CD8-positive, alpha-beta memory T cell (primary cell): Measurements from ENCODE around the gene SGCD. TPM values are rescaled to one million over a fixed set of nuclear protein-coding genes. Genes with fewer than 3 reads are reported as not detected.

ENCODE experiments used
- CTCF ChIA-PET: fragments of 350-600 bp; sonication (Branson Sonifier 250); formaldehyde crosslinking; loops from one replicate; lab custom pipeline; 2021; ENCODE audit warnings: antibody characterized with exemption; lab: Charles Lee
- POLR2A ChIA-PET: fragments of 350-600 bp; sonication (Branson Sonifier 250); formaldehyde crosslinking; loops from one replicate; lab custom pipeline; 2021; ENCODE audit warnings: antibody characterized with exemption; lab: Charles Lee
- DNase-seq, 5 donors: peaks; one replicate each; pipeline versions ENCODE4 v3.0.0 to v3.0.0-alpha.2; 2020 to 2022; ENCODE audit warnings: mixed read lengths in 1 of 5
- H3K27ac ChIP-seq: one replicate; pipeline ENCODE4 v1.7.0; 2013; ENCODE audit warnings: low read depth, mild to moderate bottlenecking, low read length, moderate library complexity
- H3K27me3 ChIP-seq: 2 replicates; pipeline ENCODE4 v1.7.0; 2013; ENCODE audit warnings: low read length, mild to moderate bottlenecking; ENCODE audit not compliant: insufficient read depth, poor library complexity, severe bottlenecking
- H3K36me3 ChIP-seq: 2 replicates; pipeline ENCODE4 v1.7.0; 2013; ENCODE audit warnings: mild to moderate bottlenecking, low read length, moderate library complexity; ENCODE audit not compliant: insufficient read depth
- H3K4me1 ChIP-seq: 2 replicates; pipeline ENCODE4 v1.7.0; 2013; ENCODE audit warnings: mild to moderate bottlenecking, low read length, moderate library complexity; ENCODE audit not compliant: insufficient read depth
- H3K4me3 ChIP-seq: 2 replicates; pipeline ENCODE4 v1.7.0; 2013; ENCODE audit warnings: mild to moderate bottlenecking, low read length
- H3K9me3 ChIP-seq: 2 replicates; pipeline ENCODE4 v1.7.0; 2013; ENCODE audit warnings: mild to moderate bottlenecking, low read length
- H3K27ac Mint-ChIP-seq, 8 donors: one replicate each; pipeline ENCODE4 v1.8.0; 2020 to 2021; ENCODE audit warnings: mixed read lengths in 8 of 8, mild to moderate bottlenecking in 6 of 8, inconsistent platforms in 3 of 8, moderate library complexity in 3 of 8
- H3K27me3 Mint-ChIP-seq, 2 donors: one replicate each; pipeline ENCODE4 v1.8.0; 2020 to 2021; ENCODE audit warnings: mixed read lengths in 2 of 2, mild to moderate bottlenecking in 1 of 2, moderate library complexity in 1 of 2
- H3K36me3 Mint-ChIP-seq, 3 donors: one replicate each; pipeline ENCODE4 v1.8.0; 2020 to 2021; ENCODE audit warnings: mixed read lengths in 3 of 3, inconsistent platforms in 1 of 3, mild to moderate bottlenecking in 1 of 3
- H3K4me1 Mint-ChIP-seq, 3 donors: one replicate each; pipeline ENCODE4 v1.8.0; 2020 to 2021; ENCODE audit warnings: mixed read lengths in 3 of 3, inconsistent platforms in 1 of 3, mild to moderate bottlenecking in 1 of 3
- H3K4me3 Mint-ChIP-seq, 7 donors: one replicate each; pipeline ENCODE4 v1.8.0; 2020 to 2021; ENCODE audit warnings: mixed read lengths in 7 of 7, mild to moderate bottlenecking in 6 of 7, moderate library complexity in 4 of 7, inconsistent platforms in 2 of 7
- H3K9me3 Mint-ChIP-seq, 5 donors: one replicate each; pipeline ENCODE4 v1.8.0; 2020 to 2022; ENCODE audit warnings: mixed read lengths in 5 of 5, mild to moderate bottlenecking in 3 of 5, moderate library complexity in 2 of 5, inconsistent platforms in 1 of 5
- polyA plus RNA-seq: library from polyadenylated mRNA; unstranded; fragments of 300-500 nt; fragmentation: Illumina TruSeq; gene quantifications from one replicate; pipeline ENCODE4 v1.2.3, GENCODE V29; 2021
- total RNA-seq, 2 experiments: library from RNA; stranded (reverse); gene quantifications; one replicate each; pipeline ENCODE4 v1.2.3, GENCODE V29; 2021

Gene SGCD
- total and polyA plus RNA-seq, 3 experiments from 2014 or later: 0.11 to 0.14 (median 0.11) TPM

DNA sequence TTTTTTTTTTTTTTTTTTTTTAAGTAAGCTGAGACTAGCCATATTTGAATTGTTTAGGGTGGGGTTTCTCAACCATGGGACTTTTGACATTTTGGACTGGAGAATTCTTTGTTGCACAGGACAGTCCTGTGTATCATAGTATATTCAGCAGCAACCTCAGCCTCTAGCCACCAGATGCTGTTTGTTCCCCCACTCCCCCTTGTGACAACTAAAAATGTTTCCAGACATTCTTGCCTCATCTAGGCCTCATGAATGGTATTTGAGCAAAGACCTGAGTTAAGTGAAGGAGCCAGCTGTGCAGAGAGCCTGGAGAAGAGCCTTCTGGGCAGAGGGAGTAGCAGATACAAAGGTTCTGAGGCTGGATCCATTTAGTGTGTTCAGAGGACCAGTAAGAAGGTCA is 155.9 kb downstream of the SGCD start:
- peaks cover 6 to 16% (median 11%) of the 10 kb centered on the region in 5 donors for H3K9me3 Mint-ChIP-seq
- H3K9me3 ChIP-seq: no peaks in the 10 kb centered on the region
- H3K27me3 Mint-ChIP-seq: peaks cover 6 to 12% of the 10 kb centered on the region in 2 donors
- CTCF ChIA-PET: no interaction called here
- POLR2A ChIA-PET: no interaction called here
- H3K36me3 ChIP-seq: no peaks in the 10 kb centered on the region
- peaks cover 0 to 2% (median 0%) of the 10 kb centered on the region in 3 donors for H3K36me3 Mint-ChIP-seq
- no peak for DNase-seq
- no peak overlapping the region for H3K27ac Mint-ChIP-seq
- H3K4me1 ChIP-seq: no peaks in the 10 kb centered on the region
- no peak overlapping the region for H3K4me3 Mint-ChIP-seq
- H3K4me3 ChIP-seq: no peak overlapping the region
- H3K27me3 ChIP-seq: no peaks in the 10 kb centered on the region
- no peak overlapping the region for H3K27ac ChIP-seq
- H3K4me1 Mint-ChIP-seq: no peaks in the 10 kb centered on the region

DNA sequence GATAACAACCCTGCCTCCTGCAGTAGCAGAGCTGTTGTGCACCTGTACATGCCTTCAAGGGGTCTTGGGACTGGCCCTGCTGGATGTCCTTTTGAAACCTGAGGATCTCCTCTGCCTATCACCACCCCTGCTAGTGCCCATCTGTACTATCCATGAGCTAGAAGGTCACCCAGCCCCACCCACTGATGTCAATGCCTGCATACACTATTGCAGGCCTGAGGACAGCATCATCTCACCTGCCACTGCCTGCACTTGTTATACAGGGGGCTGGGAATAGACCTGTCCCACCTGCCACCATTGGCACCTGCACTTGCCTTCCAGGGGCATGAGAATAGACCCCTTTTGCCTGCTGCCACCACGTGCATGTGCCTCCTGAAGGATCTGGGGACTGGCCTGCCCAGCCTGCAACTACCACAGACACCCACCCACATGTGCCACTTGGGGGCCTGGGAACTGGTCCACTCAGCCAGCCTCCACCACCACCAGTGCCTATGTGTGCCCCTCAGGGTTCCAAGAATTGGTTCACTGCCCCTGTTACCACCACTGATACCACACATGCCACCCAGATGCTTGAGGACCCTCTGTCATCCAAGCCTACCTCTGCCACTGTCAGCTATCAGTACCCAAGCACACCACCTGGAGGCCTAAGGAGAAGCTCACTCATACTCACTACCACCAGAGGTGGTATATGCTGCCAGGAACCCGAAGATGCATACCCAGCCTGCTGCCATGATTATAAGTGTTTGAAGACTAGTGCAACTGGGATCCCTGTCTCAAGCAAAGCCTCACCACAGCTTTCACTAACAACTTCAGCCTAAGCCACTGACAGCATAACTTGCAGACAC is 159.7 kb downstream of the SGCD start:
- Histone ChIP-seq H3K4me3 (no peak overlapping the region), H3K27ac (no peak overlapping the region), H3K9me3 (no peaks in the 10 kb centered on the region), H3K4me1 (no peaks in the 10 kb centered on the region), H3K27me3 (no peaks in the 10 kb centered on the region), H3K36me3 (no peaks in the 10 kb centered on the region)
- Mint-ChIP-seq H3K27ac (no peak overlapping the region), H3K4me3 (no peak overlapping the region), H3K36me3 (no peaks in the 10 kb centered on the region), H3K9me3 (peaks cover 12 to 22% (median 21%) of the 10 kb centered on the region in 5 donors), H3K4me1 (no peaks in the 10 kb centered on the region), H3K27me3 (peaks cover 6 to 7% of the 10 kb centered on the region in 2 donors)
- ChIA-PET POLR2A (no interaction called here), CTCF (no interaction called here)
- no peak for DNase-seq

DNA sequence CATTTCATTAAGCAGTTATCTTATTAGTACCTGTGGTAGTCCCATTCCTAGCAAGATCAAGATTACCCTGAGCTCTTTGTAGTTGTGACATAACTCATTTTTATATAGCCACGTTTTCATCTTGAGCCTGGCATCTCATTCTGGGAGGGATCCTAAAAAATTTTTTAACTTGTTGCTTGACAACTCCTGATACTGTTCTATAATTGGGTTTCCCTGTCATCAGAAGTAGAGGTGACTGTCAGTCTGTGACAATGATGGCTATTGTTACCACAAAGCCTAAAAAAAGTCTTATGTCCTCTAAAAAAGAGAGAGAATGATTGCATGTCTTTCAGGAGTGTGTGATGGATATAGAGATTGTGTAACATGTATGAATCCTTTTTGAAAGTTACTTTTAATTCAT is 164.8 kb downstream of the SGCD start:
- Mint-ChIP-seq H3K4me3 (no peak overlapping the region), H3K9me3 (peaks cover 13 to 21% (median 16%) of the 10 kb centered on the region in 5 donors), H3K4me1 (no peaks in the 10 kb centered on the region), H3K36me3 (no peaks in the 10 kb centered on the region), H3K27me3 (peaks cover 2 to 9% of the 10 kb centered on the region in 2 donors), H3K27ac (no peak overlapping the region)
- no peak overlapping the region for H3K4me3 ChIP-seq
- H3K9me3 ChIP-seq: no peaks in the 10 kb centered on the region
- CTCF ChIA-PET: no interaction called here
- POLR2A ChIA-PET: no interaction called here
- no peak overlapping the region for H3K27ac ChIP-seq
- H3K36me3 ChIP-seq: no peaks in the 10 kb centered on the region
- no peaks in the 10 kb centered on the region for H3K27me3 ChIP-seq
- no peak for DNase-seq
- H3K4me1 ChIP-seq: no peaks in the 10 kb centered on the region

DNA sequence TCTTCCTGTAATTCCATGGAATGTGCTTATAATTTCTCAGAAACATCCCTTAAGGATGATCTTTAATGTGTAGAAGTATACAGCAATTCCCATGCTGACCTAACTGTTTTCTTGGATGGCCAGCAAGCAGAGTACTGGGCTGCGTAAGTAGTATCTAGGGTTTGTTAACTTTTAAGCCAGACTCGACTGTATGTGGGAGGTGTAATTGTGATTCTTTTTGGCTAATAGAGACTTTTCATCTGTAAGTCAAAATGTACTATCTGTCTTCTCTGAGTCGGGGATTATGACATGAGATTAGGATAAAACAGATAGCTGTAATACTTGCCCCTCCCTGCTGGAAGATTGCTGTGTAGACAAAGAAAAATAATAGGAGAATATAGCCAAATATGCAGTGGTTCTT is 169.3 kb downstream of the SGCD start:
- H3K9me3 ChIP-seq: no peaks in the 10 kb centered on the region
- H3K36me3 ChIP-seq: no peaks in the 10 kb centered on the region
- no peak for DNase-seq
- H3K27me3 ChIP-seq: no peaks in the 10 kb centered on the region
- H3K27ac ChIP-seq: no peak overlapping the region
- Mint-ChIP-seq H3K4me1 (no peaks in the 10 kb centered on the region), H3K4me3 (no peak overlapping the region), H3K27ac (no peak overlapping the region), H3K27me3 (peaks cover 1 to 9% of the 10 kb centered on the region in 2 donors), H3K36me3 (no peaks in the 10 kb centered on the region), H3K9me3 (peaks cover 0 to 3% (median 0%) of the 10 kb centered on the region in 5 donors)
- no peak overlapping the region for H3K4me3 ChIP-seq
- H3K4me1 ChIP-seq: no peaks in the 10 kb centered on the region
- ChIA-PET POLR2A (no interaction called here), CTCF (no interaction called here)

DNA sequence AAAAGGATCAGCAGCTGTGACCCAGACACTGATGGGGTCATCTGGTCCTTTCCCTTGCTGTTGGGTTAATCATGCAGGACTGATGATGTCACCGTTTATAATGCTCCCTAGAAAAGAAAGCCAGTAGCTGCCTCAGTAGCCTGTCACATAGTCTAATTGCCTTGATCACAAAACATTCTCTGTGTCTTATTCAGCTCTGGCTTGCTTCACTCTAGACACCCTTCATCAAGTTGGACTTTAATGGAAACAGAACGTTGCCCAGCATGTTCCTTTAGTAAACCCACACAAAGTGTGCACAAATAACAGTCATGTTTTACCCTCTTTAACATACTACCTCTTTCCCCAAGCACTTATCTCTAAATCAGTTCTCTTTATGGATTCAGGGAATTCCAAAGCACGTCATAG is 170.8 kb downstream of the SGCD start:
- ChIA-PET CTCF (no interaction called here), POLR2A (no interaction called here)
- no peaks in the 10 kb centered on the region for H3K36me3 Mint-ChIP-seq
- Histone ChIP-seq H3K9me3 (no peaks in the 10 kb centered on the region), H3K27ac (no peak overlapping the region), H3K36me3 (no peaks in the 10 kb centered on the region), H3K27me3 (no peaks in the 10 kb centered on the region), H3K4me1 (no peaks in the 10 kb centered on the region), H3K4me3 (no peak overlapping the region)
- no peak overlapping the region for H3K27ac Mint-ChIP-seq
- no peaks in the 10 kb centered on the region for H3K4me1 Mint-ChIP-seq
- DNase-seq: no peak
- H3K9me3 Mint-ChIP-seq: peaks cover 0 to 3% (median 0%) of the 10 kb centered on the region in 5 donors
- peaks cover 1 to 15% of the 10 kb centered on the region in 2 donors for H3K27me3 Mint-ChIP-seq
- H3K4me3 Mint-ChIP-seq: no peak overlapping the region

DNA sequence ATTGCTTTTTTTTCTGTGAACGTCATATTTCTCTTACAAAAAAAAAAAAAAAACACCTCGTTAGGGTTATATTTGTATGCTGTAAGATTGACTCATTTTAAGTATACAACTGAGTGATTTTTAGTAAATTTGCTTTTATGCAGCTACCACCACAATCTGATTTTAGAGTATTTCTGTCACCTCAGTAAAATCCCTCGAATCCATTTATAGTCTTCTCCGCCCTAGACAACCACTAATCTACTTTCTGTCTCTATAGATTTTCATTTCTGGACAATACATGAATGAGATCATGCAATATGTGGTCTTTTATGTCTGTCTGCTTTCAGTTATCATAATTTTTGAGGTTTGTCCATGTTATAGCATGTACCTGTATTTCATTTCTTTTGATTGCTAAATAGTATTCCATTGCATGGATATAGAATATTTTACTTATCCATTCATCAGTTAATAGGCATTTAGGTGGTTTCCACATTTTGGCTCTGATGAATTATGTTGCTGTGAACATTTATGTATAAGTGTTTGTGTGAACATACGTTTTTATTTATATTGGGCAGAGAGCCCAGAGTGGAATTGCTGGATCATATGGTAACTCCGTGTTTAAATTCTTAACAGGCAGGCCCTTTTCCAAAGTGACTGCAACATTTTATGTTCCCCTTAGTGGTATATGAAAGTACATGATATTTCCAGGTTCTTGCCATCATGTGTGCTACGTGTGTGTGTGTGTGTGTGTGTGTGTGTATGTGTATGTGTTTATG is 171.4 kb downstream of the SGCD start:
- H3K9me3 ChIP-seq: no peaks in the 10 kb centered on the region
- Mint-ChIP-seq H3K4me3 (no peak overlapping the region), H3K27me3 (peaks cover 1 to 20% of the 10 kb centered on the region in 2 donors), H3K36me3 (no peaks in the 10 kb centered on the region), H3K27ac (no peak overlapping the region), H3K4me1 (no peaks in the 10 kb centered on the region), H3K9me3 (peaks cover 0 to 3% (median 0%) of the 10 kb centered on the region in 5 donors)
- POLR2A ChIA-PET: no interaction called here
- no peak overlapping the region for H3K4me3 ChIP-seq
- DNase-seq: no peak
- no peaks in the 10 kb centered on the region for H3K36me3 ChIP-seq
- H3K27me3 ChIP-seq: no peaks in the 10 kb centered on the region
- no peaks in the 10 kb centered on the region for H3K4me1 ChIP-seq
- CTCF ChIA-PET: no interaction called here
- H3K27ac ChIP-seq: no peak overlapping the region

DNA sequence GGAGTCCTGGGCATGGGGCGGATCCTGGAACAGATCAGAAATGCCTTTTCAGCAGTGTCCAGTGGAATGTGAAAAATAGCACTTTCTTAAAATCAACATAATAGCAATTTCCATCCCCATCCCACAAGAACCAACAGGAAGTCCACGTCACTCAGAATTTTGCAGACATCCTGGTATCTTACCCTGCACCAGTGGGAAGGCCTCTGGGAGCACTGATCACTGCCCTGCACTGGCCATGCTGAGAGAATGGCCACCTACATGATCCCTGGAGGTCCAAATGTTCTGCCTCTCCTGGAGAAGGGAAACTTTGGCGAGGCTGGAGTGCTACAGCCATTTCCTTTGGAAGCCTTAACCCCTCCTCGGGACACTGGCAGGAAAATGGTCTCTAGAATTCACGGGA is 173.8 kb downstream of the SGCD start:
- Mint-ChIP-seq H3K36me3 (no peaks in the 10 kb centered on the region), H3K9me3 (no peaks in the 10 kb centered on the region), H3K4me1 (no peaks in the 10 kb centered on the region), H3K27ac (no peak overlapping the region), H3K4me3 (no peak overlapping the region), H3K27me3 (peaks cover 3 to 15% of the 10 kb centered on the region in 2 donors)
- ChIA-PET CTCF (no interaction called here), POLR2A (no interaction called here)
- Histone ChIP-seq H3K4me1 (no peaks in the 10 kb centered on the region), H3K36me3 (no peaks in the 10 kb centered on the region), H3K4me3 (no peak overlapping the region), H3K9me3 (no peaks in the 10 kb centered on the region), H3K27ac (no peak overlapping the region), H3K27me3 (no peaks in the 10 kb centered on the region)
- DNase-seq: no peak

DNA sequence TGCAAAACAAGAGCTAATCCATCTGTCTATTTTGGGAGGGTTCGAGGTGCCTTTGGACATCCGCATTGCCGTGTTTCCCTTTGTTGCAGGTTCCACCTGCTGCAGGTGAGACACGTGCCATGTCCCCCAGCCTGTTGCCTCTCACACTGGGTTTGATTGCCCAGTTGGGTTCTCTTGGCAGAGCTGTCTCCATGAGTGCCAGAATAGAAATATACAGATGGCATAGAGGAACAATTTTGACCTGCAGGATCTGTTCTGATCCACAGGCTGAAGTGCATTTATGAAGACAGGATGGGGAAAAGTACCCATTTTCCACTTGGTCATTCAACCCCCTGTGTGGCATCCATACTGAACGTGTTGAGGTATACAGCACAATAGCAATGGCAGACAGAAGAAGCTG is 178.1 kb downstream of the SGCD start:
- no peak overlapping the region for H3K4me3 Mint-ChIP-seq
- no peaks in the 10 kb centered on the region for H3K4me1 Mint-ChIP-seq
- no peak overlapping the region for H3K4me3 ChIP-seq
- no peaks in the 10 kb centered on the region for H3K9me3 Mint-ChIP-seq
- H3K9me3 ChIP-seq: no peaks in the 10 kb centered on the region
- H3K36me3 Mint-ChIP-seq: no peaks in the 10 kb centered on the region
- H3K4me1 ChIP-seq: no peaks in the 10 kb centered on the region
- H3K36me3 ChIP-seq: no peaks in the 10 kb centered on the region
- H3K27ac Mint-ChIP-seq: no peak overlapping the region
- POLR2A ChIA-PET: no interaction called here
- DNase-seq: no peak
- CTCF ChIA-PET: no interaction called here
- peaks cover 4 to 19% of the 10 kb centered on the region in 2 donors for H3K27me3 Mint-ChIP-seq
- H3K27ac ChIP-seq: no peak overlapping the region
- H3K27me3 ChIP-seq: no peaks in the 10 kb centered on the region
